GM21786 (cell line): ENCODE data around the gene KRTCAP3.

Experiments used
- ATAC-seq: cut with Tn5 transposase; IDR thresholded peaks from one replicate; pipeline ENCODE4 v1.9.1; 2021; ENCODE audit not compliant: unreplicated experiment

KRTCAP3 gene

GRCh38 chr2:27435628-27436027, 6.6 kb upstream of the KRTCAP3 start:
- ATAC-seq, result no peak

GRCh38 chr2:27441226-27441926, 805 bp upstream of the KRTCAP3 start:
- no peak for ATAC-seq

GRCh38 chr2:27442920-27443282, 720 bp downstream of the KRTCAP3 start:
- no peak for ATAC-seq

GRCh38 chr2:27445155-27445554, 3.0 kb downstream of the KRTCAP3 start:
- ATAC-seq, result no peak

GRCh38 chr2:27445615-27446014, 3.4 kb downstream of the KRTCAP3 start:
- ATAC-seq, result no peak

GRCh38 chr2:27446057-27446456, 3.9 kb downstream of the KRTCAP3 start:
- ATAC-seq, result no peak

GRCh38 chr2:27448381-27448780, 6.2 kb downstream of the KRTCAP3 start:
- no peak for ATAC-seq

GRCh38 chr2:27451095-27451494, 8.9 kb downstream of the KRTCAP3 start:
- no peak for ATAC-seq

- ATAC-seq, result no peak
Measured at GRCh38 chr2:27453968-27454367, 11.8 kb downstream of the KRTCAP3 start.

- ATAC-seq, result no peak
Measured at GRCh38 chr2:27461118-27461517, 18.9 kb downstream of the KRTCAP3 start.

GRCh38 chr2:27464443-27464842, 22.3 kb downstream of the KRTCAP3 start:
- ATAC-seq, result no peak

- ATAC-seq, result no peak
Measured at GRCh38 chr2:27471961-27472360, 29.8 kb downstream of the KRTCAP3 start.

- no peak for ATAC-seq
Measured at GRCh38 chr2:27485496-27485895, 43.3 kb downstream of the KRTCAP3 start.

GRCh38 chr2:27489118-27489497, 46.9 kb downstream of the KRTCAP3 start:
- ATAC-seq, result no peak

GRCh38 chr2:27489498-27490397, 47.6 kb downstream of the KRTCAP3 start, which contains the start of gene IFT172:
IFT172 (minus strand) TSS chr2:27489743; CDS start chr2:27489653, 90 bp downstream.
- ATAC-seq, result peak; percentile 94

GRCh38 chr2:27492557-27492956, 50.4 kb downstream of the KRTCAP3 start:
- no peak for ATAC-seq

- no peak for ATAC-seq
Measured at GRCh38 chr2:27493948-27494283, 51.7 kb downstream of the KRTCAP3 start.
